Prostate gland (tissue), 1 donor: ENCODE results near the gene LRRC1.

Source experiments
- POLR2A ChIP-seq: fragments of 450-650 bp; IDR thresholded peaks from one replicate; pipeline ENCODE4 v1.6.1; 2016; ENCODE audit warnings: antibody characterized with exemption, mild to moderate bottlenecking
- POLR2AphosphoS5 ChIP-seq: sonication (generic); formaldehyde crosslinking; IDR thresholded peaks from one replicate; pipeline ENCODE4 v1.6.1; 2017; ENCODE audit warnings: antibody characterized with exemption

- TF ChIP-seq POLR2AphosphoS5: no peak
- no peak for TF ChIP-seq POLR2A
These were observed 135.5 kb downstream of the LRRC1 start for GRCh38 chr6:53930330-53930729.
